ENCODE measurements around the gene PAK2.
"Not testable (repeated sequence)": the region's sequence is repeated elsewhere in the genome, so short reads cannot be mapped to it uniquely, and the experiment has no call there.

The PAK2 gene

DNA sequence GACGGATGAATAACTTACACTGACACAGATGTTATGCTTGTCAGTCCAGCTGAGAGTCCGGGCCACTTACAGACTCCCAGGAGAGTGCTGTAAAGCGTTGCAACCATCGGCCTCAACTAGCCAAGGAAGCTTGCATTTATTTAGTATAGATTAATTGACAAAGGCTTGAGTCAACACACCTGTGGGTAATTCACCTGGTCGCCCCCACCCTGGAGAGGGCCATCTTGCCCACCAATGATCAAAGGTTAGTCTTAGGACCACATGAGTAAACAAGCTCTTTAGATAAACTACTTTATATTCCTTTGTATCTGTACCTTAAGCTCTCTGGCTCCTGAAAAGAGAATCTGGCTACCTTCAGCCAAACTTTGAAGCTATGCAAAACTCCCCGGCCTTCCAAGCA lies 51.0 kb downstream of the PAK2 start:
- no peak for DNase-seq

DNA sequence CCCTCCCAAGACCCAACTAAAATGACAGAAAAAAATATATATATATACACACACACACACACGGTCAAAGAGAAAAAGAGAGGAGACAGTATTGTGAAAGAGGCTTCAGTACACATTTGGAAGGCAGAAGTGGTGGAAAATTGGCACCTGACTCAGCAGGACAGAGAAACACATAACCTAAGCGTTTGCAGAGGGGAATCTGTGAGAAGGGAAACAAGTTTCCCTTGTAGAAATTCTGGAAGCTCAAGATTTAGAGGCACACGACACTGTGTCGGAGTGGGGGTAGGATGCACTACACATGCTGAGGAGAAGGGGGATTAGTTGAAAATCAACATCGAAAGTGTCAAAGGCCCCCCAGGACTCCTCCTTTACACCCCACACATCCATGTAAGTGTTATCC lies 53.1 kb downstream of the PAK2 start:
- no peak for DNase-seq

DNA sequence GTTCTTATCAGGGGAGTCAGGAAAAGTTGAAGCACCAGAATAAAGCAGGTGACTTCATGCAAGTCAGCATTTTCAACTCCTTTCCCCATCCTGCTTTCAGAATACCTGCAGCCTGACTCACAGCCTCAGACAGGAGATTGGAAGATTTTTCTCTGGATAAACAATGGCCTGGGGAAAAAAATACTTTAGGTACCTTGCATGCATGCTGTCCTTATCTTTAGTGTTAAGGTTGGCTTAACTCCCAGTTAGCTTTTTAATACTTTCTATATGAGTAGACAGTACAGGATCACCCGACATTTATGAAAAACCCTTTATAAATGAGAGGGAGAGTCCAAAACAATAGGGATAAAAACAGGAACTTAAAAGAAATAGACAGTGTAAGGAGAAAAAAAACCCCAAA lies 53.6 kb downstream of the PAK2 start:
- DNase-seq: no peak

DNA sequence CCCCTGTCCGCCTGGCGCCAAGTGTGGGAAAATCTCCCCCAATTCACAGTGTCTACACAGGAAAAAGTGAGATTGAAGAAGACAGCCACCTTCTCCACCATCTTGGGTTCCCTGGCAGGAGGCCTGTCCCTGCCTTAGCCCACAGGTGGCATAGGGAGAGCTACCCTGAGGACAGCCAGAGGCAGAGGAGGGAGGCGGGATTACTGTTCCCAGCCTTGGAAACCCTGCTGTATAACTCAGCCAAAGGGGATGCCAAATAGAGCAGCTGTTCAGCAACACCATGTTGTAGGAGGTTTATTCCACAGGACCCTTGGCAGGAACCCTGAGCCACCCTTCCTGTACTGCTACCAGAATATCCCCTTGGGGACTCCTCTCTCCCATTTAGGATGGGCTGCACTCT lies 54.8 kb downstream of the PAK2 start:
- DNase-seq: no peak

DNA sequence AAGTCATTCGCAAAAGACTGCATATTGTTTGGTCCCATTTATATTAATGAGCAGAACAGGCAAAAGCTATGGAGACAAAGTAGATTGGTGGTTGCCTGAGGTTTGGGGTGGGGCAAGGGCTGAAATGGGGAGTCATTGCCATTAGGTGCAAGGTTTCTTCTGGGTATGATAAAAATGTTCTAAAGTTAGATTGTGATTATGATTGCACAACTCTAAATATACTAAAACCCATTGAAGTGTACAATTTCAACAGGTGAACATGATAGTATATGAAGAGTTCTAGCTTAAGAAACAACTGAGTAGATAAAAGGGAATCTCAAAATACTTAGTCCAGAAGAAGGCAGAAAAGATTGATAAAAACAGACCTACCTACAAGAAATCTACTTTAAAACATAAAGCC lies 56.7 kb downstream of the PAK2 start:
- no peak for DNase-seq

DNA sequence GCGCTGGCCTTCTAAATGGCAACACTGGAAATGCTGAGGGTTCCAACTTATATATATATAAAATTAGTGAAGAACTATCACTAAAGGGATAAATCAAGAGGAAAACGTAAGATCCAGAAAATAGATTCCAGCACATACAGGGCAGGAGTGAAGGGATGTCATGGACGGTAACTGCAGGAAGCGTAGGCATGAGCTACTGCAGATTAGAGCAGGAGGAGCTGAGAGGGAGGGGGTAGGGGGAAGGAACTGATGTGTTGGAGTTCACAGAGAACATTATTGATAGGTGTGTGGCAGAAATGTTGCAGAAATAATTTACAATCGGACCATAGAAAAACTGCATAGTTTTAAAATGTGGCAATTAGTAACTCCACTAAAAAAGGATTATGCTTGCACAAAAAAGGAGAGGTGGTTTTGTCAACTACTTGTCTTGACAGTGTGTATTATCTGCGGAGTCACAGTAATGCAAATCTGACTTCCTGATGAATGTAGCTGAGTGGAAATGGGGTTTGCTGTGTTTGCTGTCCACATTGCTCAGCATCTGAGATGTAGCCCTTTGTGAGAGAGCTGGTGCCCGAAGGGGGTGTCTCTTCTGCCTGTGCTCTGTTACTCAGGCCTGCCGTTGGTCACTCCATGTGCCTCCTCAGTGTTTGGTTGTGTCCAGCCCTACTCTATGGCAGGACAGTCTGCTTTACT lies 61.2 kb downstream of the PAK2 start:
- no peak for DNase-seq

DNA sequence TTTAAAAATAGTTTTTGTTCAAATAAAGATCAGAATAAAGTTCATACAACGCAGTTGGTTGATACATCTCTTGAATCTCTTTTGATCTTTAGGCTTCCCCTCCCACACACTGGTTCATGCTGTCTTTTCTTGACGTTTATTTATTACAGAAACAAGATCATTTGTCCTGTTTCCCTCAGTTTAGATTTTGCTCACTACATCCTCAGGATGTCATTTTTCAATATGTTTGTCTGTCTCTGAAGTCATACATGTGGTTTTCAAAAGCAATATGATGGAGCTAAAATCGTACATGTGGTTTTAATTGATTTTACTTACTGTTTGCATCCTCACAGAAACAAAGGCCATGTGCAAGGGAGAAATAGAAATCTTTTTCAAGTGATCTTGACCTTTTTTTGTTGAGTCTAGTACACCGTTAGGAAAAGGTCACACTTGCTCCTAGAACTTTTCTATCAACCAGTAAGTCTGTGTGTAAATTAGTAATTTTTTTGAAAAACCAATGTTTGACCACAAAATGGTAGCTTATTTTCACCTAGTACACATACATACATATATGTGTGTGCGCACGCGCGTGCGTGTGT lies 64.3 kb downstream of the PAK2 start:
- no peak for DNase-seq

DNA sequence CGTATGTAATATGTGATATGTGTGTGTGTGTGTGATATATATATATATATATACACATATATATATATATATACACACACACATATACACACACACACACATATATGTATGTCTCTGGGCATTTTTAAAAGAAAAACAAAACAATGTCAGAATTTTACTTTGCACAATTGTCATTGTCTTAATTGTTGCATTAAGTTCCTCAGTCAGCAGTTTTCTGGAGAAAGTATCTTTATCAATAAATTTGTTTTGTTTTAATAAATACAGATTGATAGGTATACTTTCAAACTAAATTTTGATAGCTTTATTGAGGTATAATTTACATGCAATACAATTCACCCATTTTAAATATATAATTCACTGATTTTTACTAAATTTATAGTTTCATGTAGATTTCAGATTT lies 65.1 kb downstream of the PAK2 start:
- no peak for DNase-seq

DNA sequence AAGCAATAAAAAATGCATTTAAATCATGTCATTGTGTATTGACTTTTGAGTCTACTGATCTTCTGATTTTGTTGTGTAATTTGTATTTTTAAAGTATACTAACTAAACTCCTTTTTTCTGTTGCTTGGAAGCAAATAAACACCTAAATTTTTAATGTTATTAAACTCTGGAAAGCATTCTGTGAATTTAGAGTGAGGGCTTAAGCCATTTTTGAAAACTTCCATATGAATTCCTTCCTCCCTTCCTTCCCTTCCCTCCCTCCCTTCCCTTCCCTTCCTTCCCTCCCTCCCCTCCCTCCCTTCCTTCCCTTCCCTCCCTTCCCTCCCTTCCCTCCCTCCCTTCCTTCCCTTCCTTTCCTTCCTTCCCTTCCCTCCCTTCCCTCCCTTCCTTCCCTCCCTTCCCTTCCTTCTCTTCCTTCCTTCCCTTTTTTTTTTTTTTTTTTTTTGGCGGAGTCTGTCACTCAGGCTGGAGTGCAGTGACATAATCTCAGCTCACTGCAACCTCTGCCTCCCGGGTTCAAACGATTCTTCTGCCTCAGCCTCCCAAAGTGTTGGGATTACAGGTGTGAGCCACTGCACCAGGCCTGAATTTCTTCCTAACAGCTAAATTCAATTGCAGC lies 71.4 kb downstream of the PAK2 start:
- no peak for DNase-seq

DNA sequence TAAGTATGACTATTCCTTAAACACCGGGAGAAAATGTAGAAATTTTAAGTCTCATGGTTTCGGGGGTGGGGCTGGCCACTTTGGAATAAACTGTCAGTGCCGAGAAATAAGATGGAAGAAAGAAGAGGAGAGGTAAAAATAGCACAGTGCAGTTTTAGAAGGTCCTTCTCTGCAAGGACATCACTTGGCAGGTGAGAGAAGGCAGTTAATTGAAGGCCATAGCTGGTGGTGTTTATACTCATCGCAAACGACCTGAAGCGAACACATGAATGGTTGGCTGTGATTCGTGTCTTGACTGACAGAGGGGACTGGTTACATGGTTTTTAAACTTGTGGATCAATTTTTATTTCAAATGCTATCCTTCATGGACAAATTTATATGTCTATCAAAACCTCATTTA lies 73.2 kb downstream of the PAK2 start:
- DNase-seq: no peak

DNA sequence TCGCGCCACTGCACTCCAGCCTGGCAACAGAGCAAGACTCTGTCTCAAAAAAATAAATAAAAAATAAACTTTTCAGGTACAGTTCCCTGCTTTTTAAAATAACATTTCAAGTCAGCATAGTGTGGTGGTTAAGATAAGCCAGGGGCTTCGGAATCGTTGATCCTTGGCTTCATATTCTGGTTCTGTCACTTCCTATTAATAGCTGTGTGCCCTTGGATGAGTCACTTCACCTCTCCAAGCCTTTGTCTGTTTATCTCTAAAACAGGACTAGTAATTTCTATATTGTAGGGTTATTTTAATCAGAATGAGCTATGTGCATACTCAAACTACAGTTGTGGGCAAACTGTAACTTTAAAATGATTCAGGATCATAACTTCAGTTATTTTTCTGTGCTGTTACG lies 74.2 kb downstream of the PAK2 start:
- no peak for DNase-seq

DNA sequence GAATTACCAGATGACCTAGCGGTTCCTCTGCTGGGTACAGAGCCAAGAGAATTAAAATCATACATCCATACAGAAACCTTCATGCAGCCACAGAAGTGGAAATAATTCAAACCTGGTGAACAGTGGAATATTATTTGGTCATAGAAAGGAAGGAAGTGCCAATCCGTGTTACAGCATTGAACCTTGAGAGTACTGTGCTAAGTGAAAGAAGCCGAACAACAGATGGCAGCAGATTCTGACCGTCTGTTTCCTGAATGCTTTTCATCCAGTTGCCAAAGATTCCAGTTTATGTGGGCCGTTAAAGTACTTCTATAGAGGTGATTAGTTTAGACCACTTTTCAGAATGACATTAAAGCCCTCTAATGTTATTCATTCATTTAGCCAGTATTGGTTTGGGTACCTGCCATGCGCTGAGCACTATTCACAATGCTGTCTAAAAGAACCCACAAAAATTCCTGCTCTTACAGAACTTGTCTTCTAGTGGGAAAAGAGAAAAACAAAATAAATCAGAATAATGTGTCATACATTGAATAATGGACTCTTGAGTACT lies 82.2 kb downstream of the PAK2 start:
- DNase-seq: no peak

DNA sequence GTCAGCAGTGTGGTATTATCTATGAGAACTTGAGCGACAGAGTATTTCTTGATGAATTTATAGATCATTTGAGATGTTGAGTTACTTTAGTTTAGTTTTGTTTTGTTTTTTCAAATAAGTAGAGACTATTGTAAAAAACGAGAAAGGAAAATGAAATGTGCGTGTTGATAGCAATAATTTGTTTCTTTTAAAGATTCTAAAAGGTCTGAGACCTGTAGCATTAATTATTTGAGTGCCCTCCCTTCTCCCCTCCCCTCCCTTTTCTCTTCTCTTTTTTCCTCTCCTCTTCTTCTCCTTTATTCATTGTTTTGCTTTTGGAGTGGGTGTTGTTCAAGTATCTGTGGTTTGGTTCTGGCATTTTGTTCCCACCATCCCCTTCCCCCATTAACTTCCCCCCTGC lies 90.0 kb downstream of the PAK2 start:
- DNase-seq: not testable (repeated sequence)

DNA sequence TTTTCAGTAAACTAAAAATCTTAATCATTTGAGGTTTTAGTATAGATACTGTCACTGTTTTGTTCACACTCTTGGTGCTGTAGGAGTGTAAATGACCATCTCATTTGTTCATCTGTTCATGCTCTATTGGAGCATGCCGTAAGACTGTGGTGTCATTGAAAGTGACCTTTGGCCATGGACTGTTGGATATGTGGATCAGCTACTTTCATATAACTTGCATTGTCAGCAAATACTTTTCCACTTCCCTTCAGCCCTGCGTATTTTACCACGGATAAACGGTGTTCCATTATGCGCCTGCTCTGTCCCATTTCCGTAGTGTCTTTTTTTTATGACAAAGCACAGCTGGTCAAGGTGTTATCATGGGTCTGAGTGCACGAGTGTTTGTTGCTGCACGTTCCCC lies 95.4 kb downstream of the PAK2 start:
- no peak for DNase-seq

DNA sequence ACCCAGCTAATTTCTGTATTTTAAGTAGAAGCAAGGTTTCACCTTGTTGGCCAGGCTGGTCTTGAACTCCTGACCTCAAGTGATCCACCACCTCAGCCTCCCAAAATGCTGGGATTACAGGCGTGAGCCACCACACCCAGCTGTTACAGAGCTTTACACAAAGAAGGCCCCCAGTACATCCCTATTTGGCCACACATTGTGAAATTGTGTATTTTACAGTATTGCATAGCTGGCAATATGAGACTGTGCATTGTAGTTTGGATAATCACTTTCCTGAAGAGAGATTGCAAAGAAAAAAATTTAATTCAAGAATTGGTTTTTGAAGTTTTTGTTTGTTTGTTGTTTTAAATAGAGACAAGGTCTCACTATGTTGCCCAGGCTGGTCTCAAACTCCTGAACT lies 97.0 kb downstream of the PAK2 start:
- not testable (repeated sequence) for DNase-seq

DNA sequence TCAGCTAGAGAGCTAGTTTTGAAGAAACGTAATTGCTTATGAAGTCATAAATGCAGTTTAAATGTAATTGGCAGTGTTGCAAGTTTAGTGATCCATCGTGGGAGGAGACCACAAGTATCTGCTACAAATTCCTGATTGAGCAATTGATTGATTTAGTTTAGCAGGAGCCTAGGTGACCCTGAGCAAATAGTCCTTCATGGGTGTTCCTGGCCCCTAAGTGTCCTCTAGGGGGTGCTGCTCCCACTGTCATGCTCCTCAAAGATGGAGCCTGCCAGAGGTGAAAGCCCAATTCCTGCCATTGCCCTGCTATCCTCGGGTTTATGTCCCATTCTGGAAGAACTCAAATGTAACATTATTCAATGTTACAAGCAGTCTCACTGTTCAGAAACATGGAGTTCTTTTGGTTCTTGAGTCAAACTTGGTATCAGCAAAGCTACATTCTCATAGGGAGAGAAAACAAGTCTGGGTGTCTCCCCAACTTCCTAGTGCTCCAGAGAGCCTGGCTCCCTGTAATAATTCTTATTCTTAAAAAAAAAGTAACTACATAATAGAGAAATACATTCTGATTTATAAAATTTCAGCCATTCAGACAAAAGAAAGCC lies 98.3 kb downstream of the PAK2 start:
- no peak for DNase-seq

DNA sequence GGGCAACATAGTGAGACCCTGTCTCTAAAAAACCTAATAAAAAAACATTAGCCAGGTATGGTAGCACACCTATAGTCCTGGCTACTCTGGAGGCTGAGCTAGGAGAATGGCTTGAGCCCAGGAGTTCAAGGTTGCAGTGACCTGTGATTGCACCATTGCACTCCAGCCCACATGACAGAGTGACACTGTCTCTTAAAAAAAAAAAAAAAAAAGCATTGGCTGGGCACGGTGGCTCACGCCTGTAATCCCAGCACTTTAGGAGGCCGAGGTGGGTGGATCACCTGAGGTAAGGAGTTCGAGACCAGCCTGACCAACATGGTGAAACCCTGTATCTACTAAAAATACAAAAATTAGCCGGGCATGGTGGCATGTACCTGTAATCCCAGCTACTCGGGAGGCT lies 99.7 kb downstream of the PAK2 start:
- not testable (repeated sequence) for DNase-seq

DNA sequence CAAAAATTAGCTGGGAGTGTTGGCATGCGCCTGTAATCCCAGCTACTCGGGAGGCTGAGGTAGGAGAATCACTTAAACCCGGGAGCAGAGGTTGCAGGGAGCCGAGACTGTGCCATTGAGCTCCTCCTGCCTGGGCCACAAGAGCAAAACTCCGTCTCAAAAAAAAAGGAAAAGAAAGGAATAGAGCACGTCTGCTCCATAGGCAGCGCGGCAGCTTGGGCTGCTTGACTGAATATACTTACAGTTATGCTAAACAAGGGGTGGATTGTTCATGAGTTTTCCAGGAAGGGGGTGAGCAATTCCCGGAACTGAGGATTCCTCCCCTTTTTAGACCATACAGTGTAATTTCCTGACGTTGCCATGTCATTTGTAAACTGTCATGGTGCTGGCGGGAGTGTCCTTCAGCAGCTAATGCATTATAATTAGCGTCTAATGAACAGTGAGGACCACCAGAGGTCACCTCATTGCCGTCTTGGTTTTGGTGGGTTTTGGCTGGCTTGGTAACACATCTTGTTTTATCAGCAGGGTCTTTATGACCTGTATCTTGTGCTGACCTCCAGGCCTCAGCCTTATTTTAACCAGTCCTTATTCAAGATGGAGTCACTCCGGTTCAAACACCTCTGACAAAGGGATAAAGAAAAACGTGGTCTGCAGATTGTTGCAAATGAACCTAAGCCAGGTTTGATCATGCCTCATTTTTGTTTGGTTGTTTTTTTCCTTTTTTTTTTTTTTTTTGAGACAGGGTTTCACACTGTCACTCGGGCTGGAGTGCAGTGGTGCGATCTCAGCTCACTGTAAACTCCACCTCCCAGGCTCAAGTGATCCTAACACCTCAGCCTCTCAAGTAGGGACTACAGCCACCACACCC lies 103.1 kb downstream of the PAK2 start:
- DNase-seq: no peak

DNA sequence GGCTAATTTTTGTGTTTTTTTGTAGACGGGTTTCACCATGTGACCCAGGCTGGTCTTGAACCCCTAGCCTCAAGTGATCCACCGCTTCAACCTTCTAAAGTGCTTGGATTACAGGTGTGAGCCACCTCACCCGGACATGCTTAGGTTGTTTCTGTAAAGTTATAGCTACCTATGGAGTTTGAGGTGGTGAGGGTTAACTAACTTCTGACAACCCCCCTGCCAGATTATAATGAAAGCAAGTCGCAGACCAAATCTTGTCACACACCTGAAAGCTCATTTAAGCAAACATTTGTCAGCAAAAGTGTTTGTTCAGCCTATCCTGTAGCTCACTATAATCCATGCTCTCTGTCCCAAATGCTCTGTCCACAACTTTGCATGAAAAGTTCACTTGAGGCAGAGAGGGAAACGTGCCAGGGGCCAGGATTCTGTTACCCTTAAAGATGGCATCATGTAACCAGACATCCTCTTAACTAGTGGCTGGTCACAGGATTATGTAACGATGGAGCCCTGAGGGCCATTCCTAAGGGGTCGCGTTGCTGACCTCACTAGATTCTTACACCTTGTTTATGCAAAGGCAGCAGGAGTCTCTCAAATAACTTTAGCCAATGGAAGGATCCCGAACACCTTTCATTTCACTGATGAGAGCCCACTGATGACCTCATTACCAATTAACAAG lies 103.9 kb downstream of the PAK2 start:
- DNase-seq: no peak

DNA sequence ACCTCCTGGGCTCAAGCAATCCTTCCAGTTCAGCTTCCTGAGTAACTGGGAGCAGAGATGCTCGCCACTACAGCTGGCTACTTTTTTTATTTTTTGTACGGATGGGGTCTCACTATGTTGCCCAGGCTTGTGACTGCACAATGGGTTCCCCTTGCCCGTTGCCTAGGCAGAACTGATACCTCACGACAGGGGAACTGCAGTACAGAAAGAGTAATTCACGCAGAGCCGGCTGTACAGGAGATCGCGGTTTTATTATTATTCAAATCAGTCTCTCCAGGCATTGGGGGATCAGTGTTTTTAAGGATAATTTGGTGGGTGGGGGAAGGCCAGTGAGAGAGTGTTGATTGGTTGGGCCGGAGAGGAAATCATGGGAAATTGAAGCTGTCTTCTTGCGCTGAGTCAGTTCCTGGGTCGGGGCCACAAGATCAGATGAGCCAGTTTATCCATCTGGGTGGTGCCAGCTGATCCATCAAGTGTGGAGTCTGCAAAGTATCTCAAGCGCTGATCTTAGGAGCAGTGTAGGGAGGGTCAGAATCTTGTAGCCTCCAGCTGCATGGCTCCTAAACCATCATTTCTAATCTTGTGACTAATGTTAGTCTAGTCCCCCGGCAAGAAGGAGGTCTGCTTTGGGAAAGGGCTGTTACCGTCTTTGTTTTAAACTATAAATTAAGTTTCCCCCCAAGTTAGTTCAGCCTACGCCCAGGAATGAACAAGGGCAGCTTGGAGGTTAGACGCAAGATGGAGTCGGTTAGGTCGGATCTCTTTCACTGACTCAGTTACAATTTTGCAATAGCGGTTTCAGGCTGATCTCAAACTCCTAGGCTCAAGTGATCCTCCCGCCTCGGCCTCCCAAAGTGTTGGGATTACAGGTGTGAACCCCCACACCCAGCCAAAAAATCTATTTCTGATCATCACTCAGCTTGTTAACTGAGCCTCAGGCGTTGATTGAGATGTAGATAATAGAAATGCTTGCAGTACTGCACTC lies 104.9 kb downstream of the PAK2 start:
- not testable (repeated sequence) for DNase-seq

DNA sequence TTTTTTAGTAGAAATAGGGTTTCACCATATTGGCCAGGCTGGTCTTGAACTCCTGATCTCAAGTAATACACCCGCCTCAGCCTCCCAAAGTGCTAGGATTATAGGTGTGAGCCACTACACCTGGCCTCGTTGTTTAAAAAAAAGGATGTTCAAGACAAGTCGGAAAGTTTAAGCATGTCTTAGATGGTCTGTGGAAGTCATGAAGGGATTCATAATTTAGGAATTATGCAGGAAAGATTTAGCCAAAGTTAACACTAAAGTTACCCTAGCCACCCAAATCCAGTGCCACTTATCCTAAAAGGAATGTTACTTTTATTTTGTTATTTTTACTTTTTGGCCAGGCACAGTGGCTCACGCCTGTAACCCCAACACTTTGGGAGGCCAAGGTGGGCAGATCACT lies 108.7 kb downstream of the PAK2 start:
- DNase-seq: not testable (repeated sequence)
